ENCODE measurements around the gene PDE8B.

Gene PDE8B

DNA sequence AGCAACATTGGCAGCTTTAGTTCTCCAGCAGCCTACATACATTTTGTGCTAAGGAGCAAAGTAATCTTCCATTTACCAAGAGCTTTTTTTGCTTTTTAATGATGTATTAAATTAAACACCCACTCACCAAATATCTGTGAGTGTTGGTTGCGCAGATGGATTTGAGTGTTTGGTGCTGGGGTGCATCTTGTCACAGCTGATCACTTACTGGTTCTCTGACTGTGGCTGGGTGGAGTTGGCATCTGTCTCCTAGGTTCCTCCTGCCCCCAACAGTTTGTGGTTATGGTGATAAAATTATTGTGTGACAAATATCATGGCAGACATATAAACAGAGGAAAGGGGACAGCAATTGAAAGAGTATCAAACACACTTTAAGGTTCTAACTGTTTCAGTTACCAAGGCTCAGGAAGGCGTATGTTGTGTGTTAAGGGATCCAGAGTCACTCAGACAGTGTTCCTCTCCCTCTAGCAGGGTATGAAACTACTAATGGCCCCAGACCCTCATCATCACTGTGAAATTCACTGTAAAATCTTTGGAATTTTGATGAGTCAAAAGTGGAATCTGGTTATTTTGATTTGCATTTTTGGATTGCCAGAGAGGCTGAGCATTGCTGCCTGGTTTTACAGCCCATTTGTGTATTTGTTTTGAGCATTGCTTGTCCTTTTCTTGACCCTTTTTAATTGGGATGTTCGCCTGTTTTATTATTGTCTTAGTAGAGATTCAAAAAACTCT is 81.7 kb downstream of the PDE8B start:
- no peak for DNase-seq (ENCODE audit: low spot score)

DNA sequence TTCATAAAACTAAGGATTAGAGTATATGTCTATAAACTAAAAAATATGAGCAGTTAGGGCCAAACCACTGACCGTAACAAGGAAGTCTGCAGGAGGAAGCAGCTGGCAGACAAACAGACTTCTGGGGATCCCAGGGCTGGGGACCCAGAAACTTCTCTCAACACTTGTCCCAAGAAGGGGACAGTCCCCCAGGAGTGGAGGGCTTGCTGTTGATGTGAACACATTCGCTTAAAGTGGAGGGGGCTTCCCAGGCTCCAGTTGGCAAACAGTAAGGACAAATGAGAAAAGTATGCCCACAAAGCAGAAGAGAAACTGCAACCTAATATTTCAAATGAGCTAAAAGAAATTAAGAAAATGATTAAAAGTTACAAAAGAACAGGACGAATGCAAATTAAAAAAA is 83.7 kb downstream of the PDE8B start:
- no peak for DNase-seq (ENCODE audit: low spot score)

- DNase-seq (ENCODE audit: low spot score), result no peak
Measured at GRCh38 chr5:77295863-77296378, 85.4 kb downstream of the PDE8B start.

DNA sequence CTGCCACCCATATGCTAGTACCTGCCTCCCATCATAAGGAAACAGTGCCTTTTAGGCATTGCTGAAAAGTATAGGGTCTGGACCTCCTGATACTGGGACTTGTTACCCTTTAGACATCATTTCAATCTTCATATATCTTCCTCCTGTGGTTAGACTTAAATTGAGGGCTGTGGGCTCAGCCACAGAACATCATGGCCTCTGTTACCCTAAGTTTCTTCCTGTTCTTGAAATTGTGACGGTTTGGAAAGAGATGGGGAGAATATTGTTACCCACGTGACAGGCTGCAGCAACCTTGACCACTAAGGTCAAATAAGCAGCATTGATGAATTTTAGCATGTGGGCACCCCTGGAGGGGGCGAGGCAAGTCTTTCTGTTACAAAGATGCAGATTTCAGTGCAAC is 87.7 kb downstream of the PDE8B start:
- no peak for DNase-seq (ENCODE audit: low spot score)

GRCh38 chr5:77300451-77300850 is 90.0 kb downstream of the PDE8B start:
- no peak for DNase-seq (ENCODE audit: low spot score)

GRCh38 chr5:77301447-77301883 is 91.0 kb downstream of the PDE8B start:
- DNase-seq (ENCODE audit: low spot score), result no peak

GRCh38 chr5:77302247-77302646 is 91.8 kb downstream of the PDE8B start:
- no peak for DNase-seq (ENCODE audit: low spot score)

GRCh38 chr5:77302653-77303052 is 92.2 kb downstream of the PDE8B start:
- no peak for DNase-seq (ENCODE audit: low spot score)

GRCh38 chr5:77304388-77304787 is 93.9 kb downstream of the PDE8B start:
- DNase-seq (ENCODE audit: low spot score), result no peak

DNA sequence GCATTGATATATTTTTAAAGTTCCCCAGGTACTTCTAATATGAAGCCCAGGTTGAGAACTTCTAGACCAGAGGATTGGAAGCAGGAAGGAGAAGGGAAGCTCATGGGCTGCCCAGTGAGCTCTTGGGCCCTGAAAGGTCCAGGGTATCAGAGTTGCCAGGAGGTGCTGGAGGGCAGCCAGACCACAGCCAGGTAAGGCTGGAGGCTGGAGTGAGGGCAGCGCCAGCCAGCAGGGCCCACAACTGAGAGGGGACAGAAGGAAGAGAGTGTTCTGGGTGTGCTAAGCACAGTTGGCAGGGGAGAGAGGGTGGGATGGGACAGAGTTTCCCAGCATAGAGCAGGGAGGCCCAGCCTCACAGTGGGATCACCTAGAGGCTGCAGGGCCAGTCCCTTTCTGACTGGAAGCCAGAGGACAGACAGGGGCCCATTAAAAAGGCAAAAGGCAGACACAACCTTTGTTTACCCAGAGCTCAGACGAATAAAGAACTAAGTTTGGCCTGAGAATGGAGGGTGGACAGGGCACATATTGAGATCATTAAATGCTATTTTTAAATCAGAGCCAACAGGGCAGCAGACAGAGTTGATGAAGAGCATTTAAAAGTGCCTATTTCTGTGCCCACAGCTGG is 94.9 kb downstream of the PDE8B start:
- DNase-seq (ENCODE audit: low spot score), result no peak

GRCh38 chr5:77305956-77306355 is 95.5 kb downstream of the PDE8B start:
- DNase-seq (ENCODE audit: low spot score), result no peak

GRCh38 chr5:77306531-77306930 is 96.1 kb downstream of the PDE8B start:
- DNase-seq (ENCODE audit: low spot score), result no peak

DNA sequence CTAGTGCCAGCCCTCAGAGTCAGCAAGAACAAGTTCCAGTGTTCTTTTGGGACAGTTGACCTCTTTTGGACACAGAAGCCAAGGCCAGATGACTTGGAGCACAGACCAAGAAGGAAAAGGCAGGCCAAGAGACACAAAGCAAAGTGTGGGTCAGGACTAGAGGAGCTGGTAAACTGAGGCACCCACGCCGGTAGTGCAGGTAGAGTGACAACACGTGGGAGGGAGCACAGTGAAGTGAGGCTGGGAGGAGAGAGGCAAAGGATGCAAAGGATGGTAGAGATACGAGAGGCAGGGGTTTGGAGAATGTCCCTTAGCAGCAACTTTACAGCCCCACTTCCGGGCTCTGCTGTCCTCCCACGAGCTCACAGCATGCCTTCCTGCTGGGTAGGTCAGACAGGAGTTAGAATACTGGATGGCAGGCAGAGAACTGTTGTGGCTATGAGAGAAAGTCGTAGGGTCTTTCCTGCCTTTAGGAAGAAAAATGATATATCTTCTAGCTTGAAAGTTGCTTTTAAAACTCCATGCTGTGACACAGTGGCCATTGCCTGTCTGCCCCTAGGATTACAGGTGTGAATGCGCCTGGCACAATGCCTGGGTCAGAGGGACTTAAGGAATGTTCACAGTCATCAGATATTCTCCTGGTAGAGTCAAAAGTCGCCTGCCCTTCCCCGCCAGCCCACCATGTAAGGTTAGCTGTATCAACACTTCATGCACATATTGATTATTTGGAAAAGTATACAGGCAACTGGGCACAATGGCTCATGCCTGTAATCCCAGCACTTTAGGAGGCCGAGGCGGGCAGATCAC is 97.9 kb downstream of the PDE8B start:
- no peak for DNase-seq (ENCODE audit: low spot score)

DNA sequence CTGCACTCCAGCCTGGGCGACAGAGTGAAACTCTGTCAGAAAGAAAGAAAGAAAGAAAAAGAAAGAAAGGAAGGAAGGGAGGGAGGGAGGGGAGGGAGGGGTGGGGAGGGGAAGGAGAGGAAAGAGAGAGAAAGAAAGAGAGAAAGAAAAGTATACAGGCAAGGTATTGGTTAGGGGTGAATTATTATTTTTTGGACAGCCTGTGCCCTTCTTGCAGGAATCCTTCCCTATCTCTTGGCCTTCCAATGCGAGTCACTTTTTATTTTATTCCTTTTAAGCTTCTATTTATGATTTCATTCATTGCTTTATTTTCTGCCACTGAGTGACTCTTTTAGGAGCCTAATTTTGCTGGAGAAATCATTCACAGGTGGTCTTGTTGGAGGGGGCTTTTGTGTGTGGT is 98.7 kb downstream of the PDE8B start:
- no peak for DNase-seq (ENCODE audit: low spot score)

- DNase-seq (ENCODE audit: low spot score), result no peak
Measured at GRCh38 chr5:77310494-77311213, 100.2 kb downstream of the PDE8B start.

DNA sequence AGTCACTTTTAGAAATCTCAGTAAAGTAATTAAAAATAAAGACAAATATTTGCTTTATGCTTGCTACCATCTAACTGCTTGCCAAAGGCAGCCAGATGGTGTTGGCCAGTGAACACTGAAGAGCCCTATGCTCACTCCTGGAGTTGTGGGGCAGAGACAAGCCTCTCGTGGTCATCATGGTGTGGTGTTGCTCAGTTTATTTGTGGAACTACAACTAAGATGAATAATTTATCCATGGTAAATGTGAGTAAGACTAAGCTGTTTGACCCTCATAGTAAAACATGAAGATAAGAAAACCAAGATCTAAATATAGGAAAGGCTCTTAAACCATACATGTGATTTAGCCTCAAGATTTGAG is 100.7 kb downstream of the PDE8B start:
- DNase-seq (ENCODE audit: low spot score), result no peak

- DNase-seq (ENCODE audit: low spot score), result no peak
Measured at GRCh38 chr5:77312413-77312812, 101.9 kb downstream of the PDE8B start.

- no peak for DNase-seq (ENCODE audit: low spot score)
Measured at GRCh38 chr5:77316871-77317661, 106.6 kb downstream of the PDE8B start.

- no peak for DNase-seq (ENCODE audit: low spot score)
Measured at GRCh38 chr5:77318060-77318459, 107.6 kb downstream of the PDE8B start.

- DNase-seq (ENCODE audit: low spot score), result no peak
Measured at GRCh38 chr5:77319117-77319804, 108.8 kb downstream of the PDE8B start.
